Endothelial cell of umbilical vein (primary cell): ENCODE data around the gene ZNF816. TPM values are rescaled to one million over a fixed set of nuclear protein-coding genes. Genes with fewer than 3 reads are reported as not detected.
"Not testable (repeated sequence)": the region's sequence is repeated elsewhere in the genome, so short reads cannot be mapped to it uniquely, and the experiment has no call there.

Experiments used
- BruUV-seq: library from RNA; stranded (reverse); fragments of 400-500 nt; replicated peaks from 2 replicates; lab custom pipeline; 2021; lab: Mats Ljungman, UMichigan
- CTCF ChIA-PET: fragments of 300-600, 350-600 bp; sonication (Branson Sonifier 250); formaldehyde crosslinking; loops from one replicate; lab custom pipeline; 2021; ENCODE audit warnings: antibody characterized with exemption, inconsistent platforms; lab: Charles Lee
- POLR2A ChIA-PET: fragments of 300-600, 350-600 bp; sonication (Branson Sonifier 250); formaldehyde crosslinking; loops from one replicate; lab custom pipeline; 2021; ENCODE audit warnings: antibody characterized with exemption, inconsistent platforms; lab: Charles Lee
- DNase-seq: peaks from one replicate; pipeline ENCODE4 v3.0.0-alpha.2; 2011; ENCODE audit warnings: low read depth, low spot score
- FAIRE-seq: peaks from 2 replicates; lab custom pipeline; 2011; peaks lifted over from hg19 to GRCh38; lab: Jason Lieb, UNC
- H2AFZ ChIP-seq: 2 replicates; pipeline ENCODE4 v1.6.0; 2012; ENCODE audit warnings: low read depth, low read length, control low read depth, inconsistent platforms
- H3K27ac ChIP-seq: 2 replicates; pipeline ENCODE4 v1.5.1; 2011; ENCODE audit warnings: low read depth, mild to moderate bottlenecking, control low read depth, low read length, moderate library complexity; ENCODE audit not compliant: insufficient read depth
- H3K27me3 ChIP-seq, 2 experiments: 2 replicates each; pipeline versions ENCODE4 v1.6.0 to v1.6.1; 2011; ENCODE audit warnings: low read length in 2 of 2, mixed read lengths in 1 of 2; ENCODE audit not compliant: control insufficient read depth in 2 of 2, insufficient read depth in 2 of 2
- H3K36me3 ChIP-seq, 2 experiments: 2 replicates in 1 of 2; 3 replicates in 1 of 2; pipeline ENCODE4 v1.5.1; 2011; ENCODE audit warnings: low read length in 2 of 2, mild to moderate bottlenecking in 1 of 2, moderate library complexity in 1 of 2; ENCODE audit not compliant: control insufficient read depth in 2 of 2, insufficient read depth in 2 of 2; ENCODE audit errors: extremely low read depth in 1 of 2
- H3K4me1 ChIP-seq: 3 replicates; pipeline ENCODE4 v1.5.1; 2011; ENCODE audit warnings: mild to moderate bottlenecking, low read length; ENCODE audit not compliant: control insufficient read depth, insufficient read depth; ENCODE audit errors: extremely low read depth
- H3K4me2 ChIP-seq: 2 replicates; pipeline ENCODE4 v1.6.1; 2011; ENCODE audit warnings: low read length, control low read depth, mixed read lengths; ENCODE audit not compliant: insufficient read depth
- H3K4me3 ChIP-seq, 3 experiments: fragments of 200-600 bp in 1 of 3; sonication (generic), shearing (Covaris generic) in 1 of 3; replicated peaks in 1 of 3; 2 replicates each; pipeline ENCODE4 v1.5.1; 2011 to 2016; ENCODE audit warnings: control low read depth in 3 of 3, low read length in 3 of 3, mild to moderate bottlenecking in 2 of 3, inconsistent platforms in 1 of 3, low read depth in 1 of 3, moderate library complexity in 1 of 3; ENCODE audit not compliant: insufficient read depth in 1 of 3
- H3K79me2 ChIP-seq: 2 replicates; pipeline ENCODE4 v1.6.0; 2012; ENCODE audit warnings: low read length, inconsistent platforms; ENCODE audit not compliant: control insufficient read depth, insufficient read depth
- H3K9ac ChIP-seq: replicated peaks from 2 replicates; pipeline ENCODE3; 2011; ENCODE audit warnings: low read length, control low read depth; ENCODE audit not compliant: insufficient read depth; ENCODE audit errors: extremely low read depth
- H3K9me1 ChIP-seq: replicated peaks from 3 replicates; pipeline ENCODE4 v1.6.0; 2011; ENCODE audit warnings: mild to moderate bottlenecking, low read length; ENCODE audit not compliant: control insufficient read depth, insufficient read depth; ENCODE audit errors: extremely low read depth
- H3K9me3 ChIP-seq: replicated peaks from 2 replicates; pipeline ENCODE4 v1.5.1; 2012; ENCODE audit warnings: low read length, inconsistent platforms; ENCODE audit not compliant: control insufficient read depth, insufficient read depth
- H4K20me1 ChIP-seq: replicated peaks from 2 replicates; pipeline ENCODE3; 2011; ENCODE audit warnings: mild to moderate bottlenecking, low read length; ENCODE audit not compliant: control insufficient read depth, insufficient read depth; ENCODE audit errors: extremely low read depth
- CTCF ChIP-seq, 2 donors: IDR thresholded peaks; 1 replicate in 1 of 2; 2 replicates in 1 of 2; pipeline ENCODE4 v1.5.1; 2011; ENCODE audit warnings: low read length in 2 of 2, mild to moderate bottlenecking in 2 of 2, moderate library complexity in 2 of 2, control low read depth in 1 of 2, inconsistent platforms in 1 of 2, low read depth in 1 of 2; ENCODE audit not compliant: insufficient read depth in 1 of 2; ENCODE audit errors: extremely low read depth in 1 of 2
- EZH2 ChIP-seq: IDR thresholded peaks from 2 replicates; pipeline ENCODE4 v1.6.1; 2012; ENCODE audit warnings: borderline replicate concordance, low read depth, mild to moderate bottlenecking, moderate library complexity, low read length, inconsistent platforms; ENCODE audit not compliant: severe bottlenecking
- FOS ChIP-seq: IDR thresholded peaks from 2 replicates; pipeline ENCODE4 v1.6.1; 2011; ENCODE audit warnings: mild to moderate bottlenecking, low read length, moderate library complexity, borderline replicate concordance; ENCODE audit not compliant: insufficient read depth
- GATA2 ChIP-seq: IDR thresholded peaks from 2 replicates; pipeline ENCODE4 v1.7.0; 2011; ENCODE audit warnings: low read depth, mild to moderate bottlenecking, moderate library complexity, mixed read lengths, low read length; ENCODE audit not compliant: insufficient read length, insufficient read depth
- JUN ChIP-seq: IDR thresholded peaks from 2 replicates; pipeline ENCODE4 v1.6.1; 2011; ENCODE audit warnings: borderline replicate concordance, low read depth; ENCODE audit not compliant: insufficient read length, insufficient read depth
- MAX ChIP-seq: IDR thresholded peaks from 2 replicates; pipeline ENCODE4 v1.6.1; 2011; ENCODE audit not compliant: insufficient read depth, insufficient read length
- MYC ChIP-seq: IDR thresholded peaks from one replicate; pipeline ENCODE4 v1.6.1; 2011; ENCODE audit warnings: mild to moderate bottlenecking, low read depth, low read length
- POLR2A ChIP-seq: IDR thresholded peaks from 2 replicates; pipeline ENCODE4 v1.6.1; 2012; ENCODE audit warnings: low read depth, mild to moderate bottlenecking, control low read depth, low read length
- POLR2AphosphoS5 ChIP-seq: IDR thresholded peaks from 2 replicates; pipeline ENCODE4 v1.6.1; 2012; ENCODE audit warnings: low read depth, mild to moderate bottlenecking, control low read depth, low read length, moderate library complexity; ENCODE audit not compliant: insufficient read depth
- dilution Hi-C: fragments of 300-500 bp; cut with MboI; formaldehyde crosslinking; loops from one replicate; pipeline ENCODE4 v1.15.0; 2019; ENCODE audit warnings: low sequenced_read_pairs; ENCODE audit not compliant: extremely low pct_ligation_motif_present
- intact Hi-C: fragments of 100-400 bp; cut with micrococcal nuclease; formaldehyde crosslinking; loops from one replicate; pipeline ENCODE4 v1.10.0; 2022
- polyA plus RNA-seq, 4 experiments: library from polyadenylated mRNA; depleted of rRNA in 3 of 4; stranded (reverse) in 3 of 4; unstranded in 1 of 4; fragments of >200 nt; gene quantifications; 2 replicates each; pipeline versions ENCODE4 v1.2.1 to v1.2.3, GENCODE V29; 2011 to 2012; ENCODE audit warnings: missing spikeins in 1 of 4
- total RNA-seq: library from RNA; stranded (reverse); gene quantifications from 2 replicates; pipeline ENCODE4 v1.2.3, GENCODE V29; 2021

ZNF816 gene
- total and polyA plus RNA-seq, 2 donors (not counting 3 experiments of a cell fraction or from before 2014, with no cell fraction given), result 1.8 to 4.9 TPM

- H3K27me3 ChIP-seq, H3K9me3 ChIP-seq, POLR2A ChIA-PET, H3K4me1 ChIP-seq, H3K27ac ChIP-seq, BruUV-seq, FAIRE-seq, H3K79me2 ChIP-seq, H4K20me1 ChIP-seq, dilution Hi-C loops, H3K9me1 ChIP-seq, DNase-seq, H3K9ac ChIP-seq, CTCF ChIA-PET, H3K36me3 ChIP-seq: not testable (repeated sequence)
- intact Hi-C loops, result loop anchor here (5.0 kb wide), 2 partner anchors 84 to 146 kb away; partner anchors contain the start of gene ZNF468
- Histone ChIP-seq H3K4me2 (peak overlapping the region; percentile 95), H3K4me3 (peak overlapping the region in 2 of 3 experiments; percentile 87 to 94), H2AFZ (peak overlapping the region; percentile 83)
These were observed 21.2 kb downstream of the ZNF816 start for GRCh38 chr19:52941523-52941922.

- H3K9ac ChIP-seq, POLR2A ChIA-PET, H3K4me2 ChIP-seq, H3K36me3 ChIP-seq, H2AFZ ChIP-seq, DNase-seq, H3K79me2 ChIP-seq, H3K27ac ChIP-seq, H3K9me3 ChIP-seq, dilution Hi-C loops, H3K4me1 ChIP-seq, FAIRE-seq, CTCF ChIA-PET, H4K20me1 ChIP-seq, H3K27me3 ChIP-seq, BruUV-seq, H3K9me1 ChIP-seq, H3K4me3 ChIP-seq: not testable (repeated sequence)
- intact Hi-C loops, result loop anchor here (5.0 kb wide), 2 partner anchors 84 to 146 kb away; partner anchors contain the start of gene ZNF468
These were observed 21.8 kb downstream of the ZNF816 start for GRCh38 chr19:52940905-52941304.

DNA sequence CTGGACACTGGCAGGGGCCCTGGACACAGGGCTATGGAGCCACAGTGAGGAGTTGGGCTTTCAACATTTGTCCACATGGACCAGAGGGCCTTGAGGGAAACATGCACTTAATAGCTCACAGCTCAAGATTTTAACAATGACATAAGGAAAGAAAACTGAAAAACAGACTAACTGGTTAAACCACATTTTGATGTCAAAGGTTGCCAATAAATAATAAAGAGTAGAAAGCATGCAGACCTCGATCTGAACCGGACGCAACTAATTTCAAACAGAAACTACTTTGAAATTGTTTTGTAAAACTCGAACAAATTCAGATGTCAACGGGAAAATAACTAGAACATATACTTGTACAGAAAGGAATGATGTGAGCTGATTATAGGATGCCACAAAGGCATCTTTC, 23.9 kb downstream of the ZNF816 start:
- ChIA-PET CTCF (no interaction called here), POLR2A (no interaction called here)
- Histone ChIP-seq H3K4me2 (no peak overlapping the region), H3K79me2 (no peaks in the 10 kb centered on the region), H4K20me1 (no peaks in the 10 kb centered on the region), H3K27ac (no peak overlapping the region), H3K9ac (no peak overlapping the region), H3K36me3 (no peaks in the 10 kb centered on the region), H2AFZ (no peak overlapping the region), H3K4me1 (no peaks in the 10 kb centered on the region), H3K9me1 (no peaks in the 10 kb centered on the region), H3K27me3 (no peaks in the 10 kb centered on the region), H3K9me3 (no peaks in the 10 kb centered on the region), H3K4me3 (no peak overlapping the region)
- dilution Hi-C loops (no loop called here), intact Hi-C loops (no loop called here)
- FAIRE-seq (no peak), DNase-seq (no peak)
- no TSS peak for BruUV-seq
- no peak for TF ChIP-seq POLR2A
- TF ChIP-seq CTCF (IDR thresholded peaks at IDR 0.05; ENCODE audit: extremely low read depth in 1 of 2, insufficient read depth in 1 of 2, low read depth in 1 of 2, low read length in 2 of 2), result no peak
- TF ChIP-seq POLR2AphosphoS5, result no peak
- no peak for TF ChIP-seq EZH2
- no peak for TF ChIP-seq MAX
- TF ChIP-seq FOS, result no peak
- TF ChIP-seq GATA2, result no peak
- TF ChIP-seq MYC, result no peak
- no peak for TF ChIP-seq JUN
